T-helper 2 cell treated with Interferon-gamma antibody and Interleukin-4, amounts not matched to agents 5 μg/mL and 100 μg/mL, for 36 hours (primary cell): ENCODE data around the gene ARHGAP45.

Source experiments
- DNase-seq: peaks from one replicate; pipeline ENCODE4 v3.0.0; 2021; ENCODE audit warnings: low spot score
- H3K27ac Mint-ChIP-seq: one replicate; pipeline ENCODE4 v1.8.0; 2021; ENCODE audit warnings: mild to moderate bottlenecking, mixed read lengths
- H3K27me3 Mint-ChIP-seq: one replicate; pipeline ENCODE4 v1.8.0; 2021; ENCODE audit warnings: low read depth, mixed read lengths
- H3K36me3 Mint-ChIP-seq: one replicate; pipeline ENCODE4 v1.8.0; 2021; ENCODE audit warnings: low read depth, mixed read lengths
- H3K4me1 Mint-ChIP-seq: one replicate; pipeline ENCODE4 v1.8.0; 2021; ENCODE audit warnings: low read depth, mixed read lengths
- H3K4me3 Mint-ChIP-seq: one replicate; pipeline ENCODE4 v1.8.0; 2022; ENCODE audit warnings: mild to moderate bottlenecking, moderate library complexity, mixed read lengths
- H3K9me3 Mint-ChIP-seq: one replicate; pipeline ENCODE4 v1.8.0; 2021; ENCODE audit warnings: mixed read lengths

ARHGAP45 gene

GRCh38 chr19:1103708-1104310, 36.8 kb downstream of the ARHGAP45 start, which contains the start of gene GPX4:
Gene GPX4, plus strand, starts transcription at chr19:1103994. Its CDS starts 50 bp downstream, at chr19:1104044.
- Mint-ChIP-seq H3K4me1 (peaks cover 20% of the 10 kb centered on the region), H3K9me3 (peaks cover 6% of the 10 kb centered on the region), H3K4me3 (peak within 1 kb of the TSS; percentile 73), H3K36me3 (peaks cover 5% of the 10 kb centered on the region), H3K27me3 (no peaks in the 10 kb centered on the region), H3K27ac (peak within 1 kb of the TSS; percentile 75)
- peak; percentile 97 for DNase-seq

GRCh38 chr19:1104311-1105007, 37.5 kb downstream of the ARHGAP45 start:
- H3K4me3 Mint-ChIP-seq: peak overlapping the region; percentile 73
- peak overlapping the region; percentile 49 for H3K27ac Mint-ChIP-seq
- H3K36me3 Mint-ChIP-seq: peaks cover 5% of the 10 kb centered on the region
- H3K9me3 Mint-ChIP-seq: peaks cover 6% of the 10 kb centered on the region
- peak; percentile 81 for DNase-seq
- no peaks in the 10 kb centered on the region for H3K27me3 Mint-ChIP-seq
- peaks cover 17% of the 10 kb centered on the region for H3K4me1 Mint-ChIP-seq

DNA sequence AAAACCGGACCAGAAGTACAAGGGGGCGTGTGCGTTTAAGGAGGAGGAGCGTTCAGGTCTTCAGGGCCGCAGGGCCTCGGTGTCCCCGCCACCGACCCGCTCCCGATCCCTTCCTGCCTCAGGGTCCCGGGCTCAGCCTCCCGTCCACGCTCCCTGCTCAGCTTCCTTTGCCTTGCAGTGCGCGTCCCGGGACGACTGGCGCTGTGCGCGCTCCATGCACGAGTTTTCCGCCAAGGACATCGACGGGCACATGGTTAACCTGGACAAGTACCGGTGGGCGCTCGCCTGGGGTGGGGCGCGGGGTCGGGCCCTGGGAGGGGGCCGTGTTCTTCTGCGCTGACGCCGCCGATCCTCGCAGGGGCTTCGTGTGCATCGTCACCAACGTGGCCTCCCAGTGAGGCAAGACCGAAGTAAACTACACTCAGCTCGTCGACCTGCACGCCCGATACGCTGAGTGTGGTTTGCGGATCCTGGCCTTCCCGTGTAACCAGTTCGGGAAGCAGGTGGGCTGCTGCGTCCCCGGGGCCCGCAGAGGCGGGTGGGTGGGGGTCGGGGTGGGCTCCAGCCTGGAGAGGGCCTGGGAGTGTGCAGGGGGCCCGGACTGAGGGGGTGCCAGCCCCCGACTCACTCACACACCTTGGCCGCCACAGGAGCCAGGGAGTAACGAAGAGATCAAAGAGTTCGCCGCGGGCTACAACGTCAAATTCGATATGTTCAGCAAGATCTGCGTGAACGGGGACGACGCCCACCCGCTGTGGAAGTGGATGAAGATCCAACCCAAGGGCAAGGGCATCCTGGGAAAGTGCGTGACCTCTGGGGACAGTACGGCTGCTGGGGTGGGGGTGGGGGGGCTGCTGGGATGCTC, 38.3 kb downstream of the ARHGAP45 start:
- peaks cover 15% of the 10 kb centered on the region for H3K4me1 Mint-ChIP-seq
- H3K4me3 Mint-ChIP-seq: peak overlapping the region; percentile 73
- DNase-seq: no peak
- no peaks in the 10 kb centered on the region for H3K27me3 Mint-ChIP-seq
- peaks cover 1% of the 10 kb centered on the region for H3K36me3 Mint-ChIP-seq
- no peaks in the 10 kb centered on the region for H3K9me3 Mint-ChIP-seq
- H3K27ac Mint-ChIP-seq: peak overlapping the region; percentile 49

DNA sequence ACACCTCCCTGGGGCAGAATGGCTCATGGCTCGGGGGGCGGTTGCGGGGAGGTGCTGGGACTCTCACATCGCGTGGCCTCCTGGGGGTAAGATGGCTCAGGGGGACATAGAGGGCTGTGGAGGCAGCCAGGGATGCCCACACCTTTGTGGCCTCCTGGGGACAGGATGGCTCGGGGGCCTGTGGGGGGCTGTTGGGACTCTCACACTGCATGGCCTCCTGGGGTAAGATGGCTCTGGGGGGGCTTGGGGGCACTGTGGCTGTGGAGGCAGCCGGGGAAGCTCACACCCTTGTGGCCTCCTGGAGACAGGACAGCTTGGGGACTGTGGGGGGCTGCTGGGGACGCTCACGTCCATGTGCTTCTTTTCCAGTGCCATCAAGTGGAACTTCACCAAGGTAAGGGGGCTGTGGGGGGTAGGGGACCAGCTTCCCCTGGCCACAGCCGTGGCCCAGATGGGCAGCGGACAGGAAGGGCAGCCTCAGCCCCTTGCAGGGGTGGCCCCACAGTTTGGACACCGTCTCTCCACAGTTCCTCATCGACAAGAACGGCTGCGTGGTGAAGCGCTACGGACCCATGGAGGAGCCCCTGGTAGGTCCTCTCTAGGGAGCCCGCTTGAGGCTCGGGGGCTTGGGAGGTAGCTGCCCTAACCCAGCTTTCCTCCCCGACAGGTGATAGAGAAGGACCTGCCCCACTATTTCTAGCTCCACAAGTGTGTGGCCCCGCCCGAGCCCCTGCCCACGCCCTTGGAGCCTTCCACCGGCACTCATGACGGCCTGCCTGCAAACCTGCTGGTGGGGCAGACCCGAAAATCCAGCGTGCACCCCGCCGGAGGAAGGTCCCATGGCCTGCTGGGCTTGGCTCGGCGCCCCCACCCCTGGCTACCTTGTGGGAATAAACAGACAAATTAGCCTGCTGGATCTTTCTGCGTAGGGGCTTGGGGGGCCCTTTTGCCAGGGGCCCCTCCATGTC, 39.2 kb downstream of the ARHGAP45 start:
- peak overlapping the region; percentile 54 for H3K4me3 Mint-ChIP-seq
- H3K27me3 Mint-ChIP-seq: no peaks in the 10 kb centered on the region
- peaks cover 1% of the 10 kb centered on the region for H3K36me3 Mint-ChIP-seq
- H3K9me3 Mint-ChIP-seq: no peaks in the 10 kb centered on the region
- DNase-seq: no peak
- H3K27ac Mint-ChIP-seq: peak overlapping the region; percentile 45
- H3K4me1 Mint-ChIP-seq: peaks cover 15% of the 10 kb centered on the region

DNA sequence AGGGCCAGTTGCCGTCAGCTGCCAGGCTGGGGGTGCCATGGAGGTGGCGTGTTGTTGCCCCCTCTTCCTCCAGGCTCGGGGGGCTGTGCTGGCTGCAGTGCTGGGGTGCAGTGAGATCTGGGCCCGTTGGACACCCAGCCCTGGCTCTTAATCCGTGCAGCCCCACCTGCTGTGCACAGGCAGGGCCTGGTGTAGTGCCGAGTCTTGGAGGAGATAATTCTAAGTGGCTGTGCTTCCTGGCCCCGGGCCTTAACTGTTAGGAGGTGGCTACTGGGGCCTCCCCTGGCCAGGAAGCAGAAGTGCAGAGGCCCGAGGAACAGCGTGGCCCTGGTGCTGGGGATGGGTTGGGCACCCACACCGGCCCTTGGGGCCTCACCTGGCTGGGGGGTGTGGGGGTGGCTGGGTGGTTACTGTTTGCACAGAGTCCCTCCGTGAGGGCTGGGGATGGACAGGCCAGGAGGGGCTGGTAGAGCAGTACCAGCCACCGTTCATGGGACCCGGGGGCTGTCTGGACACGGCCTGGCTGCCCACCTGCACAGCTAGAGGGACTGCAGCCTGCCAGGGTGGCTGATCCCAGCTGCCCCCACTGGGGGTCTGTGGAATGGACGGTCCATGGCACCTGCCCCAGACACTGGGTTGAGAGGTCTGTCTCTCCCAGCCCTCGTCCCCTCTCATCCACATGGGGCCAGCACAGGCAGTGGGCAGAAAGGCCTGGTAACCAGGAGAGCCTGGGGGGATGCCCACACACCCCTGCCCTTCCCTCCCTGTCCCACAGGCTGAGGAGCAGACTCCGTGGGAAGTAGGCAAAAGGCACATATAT, 40.1 kb downstream of the ARHGAP45 start:
- no peak overlapping the region for H3K27ac Mint-ChIP-seq
- peak overlapping the region; percentile 26 for H3K4me3 Mint-ChIP-seq
- H3K4me1 Mint-ChIP-seq: peaks cover 9% of the 10 kb centered on the region
- no peaks in the 10 kb centered on the region for H3K9me3 Mint-ChIP-seq
- no peaks in the 10 kb centered on the region for H3K27me3 Mint-ChIP-seq
- peaks cover 1% of the 10 kb centered on the region for H3K36me3 Mint-ChIP-seq
- no peak for DNase-seq

- no peak for DNase-seq
- H3K9me3 Mint-ChIP-seq: no peaks in the 10 kb centered on the region
- H3K4me3 Mint-ChIP-seq: no peak overlapping the region
- H3K27me3 Mint-ChIP-seq: no peaks in the 10 kb centered on the region
- H3K27ac Mint-ChIP-seq: no peak overlapping the region
- peaks cover 5% of the 10 kb centered on the region for H3K4me1 Mint-ChIP-seq
- H3K36me3 Mint-ChIP-seq: peaks cover 3% of the 10 kb centered on the region
Measured at GRCh38 chr19:1107661-1108261, 40.8 kb downstream of the ARHGAP45 start.

DNA sequence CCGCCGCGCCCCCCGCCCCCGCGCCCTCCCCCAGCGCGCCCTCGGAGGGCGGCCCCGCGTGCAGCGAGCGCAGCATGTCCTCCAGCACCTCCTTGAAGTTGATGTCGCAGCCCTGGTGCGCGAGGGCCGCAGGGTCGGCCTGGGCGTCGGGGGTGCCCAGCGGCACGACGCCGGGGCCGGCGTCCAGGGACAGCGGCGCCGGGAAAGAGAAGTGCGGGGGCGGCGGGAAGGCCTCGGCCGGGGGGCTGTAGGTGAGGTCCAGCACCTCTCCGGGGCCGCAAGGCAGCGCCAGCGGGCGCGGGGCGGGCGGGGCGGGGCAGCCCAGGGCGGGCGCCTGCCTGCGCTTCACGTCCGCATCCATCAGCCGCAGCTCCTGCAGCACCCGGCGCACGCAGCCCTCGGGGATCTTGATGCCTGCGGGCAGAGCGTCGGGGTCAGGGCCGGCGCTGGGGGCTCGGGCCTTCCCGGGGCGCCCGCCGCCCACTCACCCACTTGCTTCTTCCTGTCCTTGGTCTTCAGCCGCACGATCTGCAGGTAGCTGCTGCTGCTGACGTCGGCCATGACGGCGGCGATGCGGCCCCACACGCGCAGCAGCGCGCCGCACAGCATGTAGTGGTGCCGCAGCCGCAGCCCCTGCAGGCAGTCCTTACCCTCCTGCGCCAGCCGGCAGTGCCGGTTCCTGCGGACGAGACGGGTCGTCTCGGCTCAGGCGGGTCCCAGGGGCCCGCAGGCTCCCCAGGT, 41.5 kb downstream of the ARHGAP45 start:
- H3K4me1 Mint-ChIP-seq: peaks cover 1% of the 10 kb centered on the region
- H3K36me3 Mint-ChIP-seq: peaks cover 3% of the 10 kb centered on the region
- no peak for DNase-seq
- H3K9me3 Mint-ChIP-seq: no peaks in the 10 kb centered on the region
- no peak overlapping the region for H3K4me3 Mint-ChIP-seq
- H3K27ac Mint-ChIP-seq: no peak overlapping the region
- no peaks in the 10 kb centered on the region for H3K27me3 Mint-ChIP-seq

GRCh38 chr19:1109032-1109551, 42.1 kb downstream of the ARHGAP45 start:
- no peaks in the 10 kb centered on the region for H3K9me3 Mint-ChIP-seq
- no peak overlapping the region for H3K27ac Mint-ChIP-seq
- peaks cover 3% of the 10 kb centered on the region for H3K36me3 Mint-ChIP-seq
- DNase-seq: no peak
- H3K27me3 Mint-ChIP-seq: no peaks in the 10 kb centered on the region
- H3K4me1 Mint-ChIP-seq: no peaks in the 10 kb centered on the region
- no peak overlapping the region for H3K4me3 Mint-ChIP-seq

- Mint-ChIP-seq H3K27me3 (no peaks in the 10 kb centered on the region), H3K4me1 (no peaks in the 10 kb centered on the region), H3K9me3 (no peaks in the 10 kb centered on the region), H3K36me3 (peaks cover 3% of the 10 kb centered on the region), H3K4me3 (no peak overlapping the region), H3K27ac (no peak overlapping the region)
- no peak for DNase-seq
Measured at GRCh38 chr19:1109697-1110671, 43.0 kb downstream of the ARHGAP45 start.

DNA sequence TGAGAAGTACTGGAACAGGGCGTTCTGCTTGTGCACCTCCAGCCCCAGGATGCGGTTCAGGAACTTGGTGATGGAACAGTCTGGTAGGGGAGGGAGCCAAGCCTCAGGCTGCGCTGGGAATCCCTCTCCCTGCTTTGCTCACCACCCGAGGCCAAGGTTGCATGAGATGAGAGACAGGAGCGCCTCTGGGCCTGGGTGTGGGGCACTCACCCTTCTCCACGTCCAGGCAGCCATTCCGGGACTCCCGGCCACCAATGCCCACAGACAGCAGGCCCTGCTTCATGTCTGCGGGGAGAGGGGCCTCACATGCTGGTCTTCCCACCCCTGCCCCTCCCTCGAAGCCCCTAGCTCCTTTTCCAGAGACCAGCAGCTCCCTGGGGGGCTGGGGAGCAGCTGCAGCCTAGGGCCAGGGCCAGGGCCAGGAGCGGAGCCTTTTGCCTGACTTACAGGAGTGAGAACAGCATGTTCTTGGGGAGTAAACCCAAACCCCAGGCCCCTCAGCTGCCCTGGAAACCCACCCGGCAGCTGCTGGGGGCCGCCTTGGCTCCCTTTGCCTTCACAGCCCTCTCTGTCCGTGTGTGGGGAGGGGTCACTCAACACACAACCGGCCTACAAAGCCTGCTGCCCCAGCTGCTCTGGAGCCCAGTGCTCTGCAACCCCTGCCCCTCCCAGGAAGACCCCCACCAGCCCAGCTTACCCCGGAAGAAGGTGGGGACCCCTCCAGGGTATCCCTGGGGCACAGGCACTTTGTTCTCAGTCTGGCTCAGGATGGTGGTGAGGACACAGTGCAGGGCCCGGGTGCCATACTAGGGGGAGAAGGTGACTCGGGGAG, 44.1 kb downstream of the ARHGAP45 start:
- no peaks in the 10 kb centered on the region for H3K9me3 Mint-ChIP-seq
- peaks cover 3% of the 10 kb centered on the region for H3K36me3 Mint-ChIP-seq
- H3K4me3 Mint-ChIP-seq: no peak overlapping the region
- no peaks in the 10 kb centered on the region for H3K27me3 Mint-ChIP-seq
- DNase-seq: no peak
- no peak overlapping the region for H3K27ac Mint-ChIP-seq
- no peaks in the 10 kb centered on the region for H3K4me1 Mint-ChIP-seq
